ENCODE data around the gene DLGAP5.

DLGAP5 gene

DNA sequence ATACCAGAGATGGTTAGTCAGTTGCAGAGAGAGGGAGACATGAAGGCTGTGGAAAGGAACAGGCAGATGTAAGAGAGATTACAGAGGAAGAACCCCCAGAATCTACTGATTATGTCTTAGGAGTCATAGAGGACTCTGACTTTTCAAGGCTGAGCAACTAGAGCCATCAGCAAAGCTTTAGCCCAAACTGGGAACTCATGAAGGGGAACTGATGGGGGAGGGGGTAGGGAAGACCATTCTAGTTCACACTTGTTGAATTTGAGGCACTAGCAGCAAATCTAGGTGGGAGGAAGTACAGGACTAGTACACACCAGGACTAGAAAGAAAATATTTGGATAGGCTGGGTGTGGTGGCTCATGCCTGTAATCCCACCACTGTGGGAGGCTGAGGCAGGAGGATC lies 52.2 kb downstream of the DLGAP5 start:
- H3K9ac ChIP-seq (ENCODE audit: low read length), result no peak overlapping the region
- no peaks in the 10 kb centered on the region for H3K27me3 ChIP-seq (ENCODE audit: control insufficient read depth, insufficient read depth, low read length)
- H3K36me3 ChIP-seq (ENCODE audit: control insufficient read depth, low read depth, low read length), result peaks cover 21% of the 10 kb centered on the region
- H3K27ac ChIP-seq (ENCODE audit: low read length), result no peak overlapping the region
- H3K4me3 ChIP-seq (ENCODE audit: low read length), result no peak overlapping the region
- no peaks in the 10 kb centered on the region for H3K4me1 ChIP-seq (ENCODE audit: control insufficient read depth, low read depth, low read length)
- H3K9me3 ChIP-seq (ENCODE audit: control insufficient read depth, low read depth, low read length), result no peaks in the 10 kb centered on the region

- H3K27me3 ChIP-seq (ENCODE audit: control insufficient read depth, insufficient read depth, low read length), result no peaks in the 10 kb centered on the region
- H3K9ac ChIP-seq (ENCODE audit: low read length), result no peak overlapping the region
- H3K36me3 ChIP-seq (ENCODE audit: control insufficient read depth, low read depth, low read length), result peaks cover 21% of the 10 kb centered on the region
- H3K4me3 ChIP-seq (ENCODE audit: low read length), result no peak overlapping the region
- H3K4me1 ChIP-seq (ENCODE audit: control insufficient read depth, low read depth, low read length), result no peaks in the 10 kb centered on the region
- H3K9me3 ChIP-seq (ENCODE audit: control insufficient read depth, low read depth, low read length), result no peaks in the 10 kb centered on the region
- no peak overlapping the region for H3K27ac ChIP-seq (ENCODE audit: low read length)
Measured at GRCh38 chr14:55138091-55138490, 53.3 kb downstream of the DLGAP5 start.

- Histone ChIP-seq H3K36me3 (ENCODE audit: control insufficient read depth, low read depth, low read length) (peaks cover 14% of the 10 kb centered on the region), H3K27me3 (ENCODE audit: control insufficient read depth, insufficient read depth, low read length) (peaks cover 2% of the 10 kb centered on the region), H3K9me3 (ENCODE audit: control insufficient read depth, low read depth, low read length) (no peaks in the 10 kb centered on the region), H3K4me3 (ENCODE audit: low read length) (no peak overlapping the region), H3K9ac (ENCODE audit: low read length) (no peak overlapping the region), H3K27ac (ENCODE audit: low read length) (no peak overlapping the region), H3K4me1 (ENCODE audit: control insufficient read depth, low read depth, low read length) (no peaks in the 10 kb centered on the region)
Measured at GRCh38 chr14:55136885-55137786, 54.2 kb downstream of the DLGAP5 start.

DNA sequence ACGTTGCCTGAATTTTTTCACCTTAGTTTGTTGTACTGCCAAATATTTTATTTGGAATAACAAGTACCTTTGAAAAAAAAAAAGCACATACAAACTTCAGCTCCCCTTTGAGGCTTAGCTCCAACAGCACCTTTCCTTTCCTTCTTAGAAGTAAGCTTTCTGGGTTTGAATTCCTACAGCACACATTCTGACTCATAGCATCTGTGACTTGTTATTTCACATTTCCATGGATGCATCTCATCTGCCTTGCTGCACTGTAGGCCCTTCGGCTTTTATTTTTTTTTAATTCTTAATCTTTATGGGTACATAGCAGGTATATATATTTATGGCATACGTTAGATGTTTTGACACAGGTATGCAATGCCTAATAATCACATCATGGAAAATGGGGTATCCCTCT lies 55.1 kb downstream of the DLGAP5 start:
- peaks cover 5% of the 10 kb centered on the region for H3K36me3 ChIP-seq (ENCODE audit: control insufficient read depth, low read depth, low read length)
- H3K4me1 ChIP-seq (ENCODE audit: control insufficient read depth, low read depth, low read length), result no peaks in the 10 kb centered on the region
- H3K4me3 ChIP-seq (ENCODE audit: low read length), result no peak overlapping the region
- H3K27ac ChIP-seq (ENCODE audit: low read length), result no peak overlapping the region
- H3K9me3 ChIP-seq (ENCODE audit: control insufficient read depth, low read depth, low read length), result no peaks in the 10 kb centered on the region
- H3K27me3 ChIP-seq (ENCODE audit: control insufficient read depth, insufficient read depth, low read length), result peaks cover 11% of the 10 kb centered on the region
- H3K9ac ChIP-seq (ENCODE audit: low read length), result no peak overlapping the region

DNA sequence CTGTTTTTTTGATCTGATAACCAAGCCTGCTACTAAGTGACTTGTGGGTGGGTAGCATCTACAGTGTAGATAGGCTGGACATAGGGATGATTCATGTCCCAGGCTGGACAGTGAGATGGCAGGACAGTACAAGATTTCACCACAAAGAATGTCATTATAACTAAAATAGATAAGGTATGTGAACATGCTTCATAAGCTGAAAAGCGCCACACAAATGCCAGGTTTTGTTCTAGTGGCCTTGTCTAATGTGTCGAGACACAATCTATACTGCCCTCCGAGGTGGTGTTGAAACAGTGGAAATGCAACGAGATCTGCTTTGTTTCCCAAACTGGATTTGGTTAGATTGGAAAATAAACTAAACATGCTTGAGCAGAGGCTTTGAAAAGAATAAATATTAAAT lies 58.0 kb downstream of the DLGAP5 start:
- no peak overlapping the region for H3K27ac ChIP-seq (ENCODE audit: low read length)
- no peaks in the 10 kb centered on the region for H3K36me3 ChIP-seq (ENCODE audit: control insufficient read depth, low read depth, low read length)
- peaks cover 37% of the 10 kb centered on the region for H3K27me3 ChIP-seq (ENCODE audit: control insufficient read depth, insufficient read depth, low read length)
- no peak overlapping the region for H3K9ac ChIP-seq (ENCODE audit: low read length)
- no peaks in the 10 kb centered on the region for H3K9me3 ChIP-seq (ENCODE audit: control insufficient read depth, low read depth, low read length)
- H3K4me1 ChIP-seq (ENCODE audit: control insufficient read depth, low read depth, low read length), result peaks cover 4% of the 10 kb centered on the region
- H3K4me3 ChIP-seq (ENCODE audit: low read length), result no peak overlapping the region

DNA sequence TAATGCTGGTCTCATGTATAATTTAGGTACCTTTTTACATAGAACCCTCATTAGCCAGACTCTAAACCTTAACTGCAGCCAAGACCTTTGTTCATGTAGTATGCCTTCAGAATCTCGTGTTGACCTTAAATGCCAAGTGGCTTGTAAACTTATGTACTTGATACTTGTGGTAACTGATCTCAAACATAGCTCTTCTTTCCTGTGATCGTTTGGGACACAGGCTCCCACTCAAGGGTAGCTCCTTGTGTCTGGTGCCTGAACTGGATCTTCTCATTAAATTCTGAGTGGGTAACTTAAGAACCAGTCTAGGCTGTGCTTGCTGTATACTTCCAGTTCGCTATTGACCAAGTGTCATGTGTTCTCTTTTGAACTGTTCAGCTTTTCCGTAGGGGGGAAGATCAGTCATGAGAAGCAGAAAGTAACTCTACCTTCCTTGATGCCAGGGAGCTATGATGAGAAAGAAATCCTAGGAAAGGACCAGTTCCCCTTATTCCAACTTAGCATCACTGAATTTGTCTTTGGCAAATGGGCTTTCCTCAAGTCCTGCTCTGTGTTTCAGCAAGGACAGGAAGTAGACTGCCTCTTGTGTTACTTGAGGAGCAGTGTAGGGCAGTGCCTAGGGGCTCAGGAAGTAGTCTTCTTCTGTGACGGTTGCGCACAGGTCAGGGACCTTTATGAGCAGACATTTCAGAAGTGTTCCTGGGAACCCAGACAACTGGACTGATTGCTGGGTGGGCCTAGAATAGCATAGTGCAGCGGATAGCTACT lies 59.8 kb downstream of the DLGAP5 start:
- Histone ChIP-seq H3K9ac (ENCODE audit: low read length) (no peak overlapping the region), H3K27ac (ENCODE audit: low read length) (no peak overlapping the region), H3K4me1 (ENCODE audit: control insufficient read depth, low read depth, low read length) (peaks cover 4% of the 10 kb centered on the region), H3K9me3 (ENCODE audit: control insufficient read depth, low read depth, low read length) (no peaks in the 10 kb centered on the region), H3K4me3 (ENCODE audit: low read length) (no peak overlapping the region), H3K27me3 (ENCODE audit: control insufficient read depth, insufficient read depth, low read length) (peaks cover 52% of the 10 kb centered on the region), H3K36me3 (ENCODE audit: control insufficient read depth, low read depth, low read length) (no peaks in the 10 kb centered on the region)

DNA sequence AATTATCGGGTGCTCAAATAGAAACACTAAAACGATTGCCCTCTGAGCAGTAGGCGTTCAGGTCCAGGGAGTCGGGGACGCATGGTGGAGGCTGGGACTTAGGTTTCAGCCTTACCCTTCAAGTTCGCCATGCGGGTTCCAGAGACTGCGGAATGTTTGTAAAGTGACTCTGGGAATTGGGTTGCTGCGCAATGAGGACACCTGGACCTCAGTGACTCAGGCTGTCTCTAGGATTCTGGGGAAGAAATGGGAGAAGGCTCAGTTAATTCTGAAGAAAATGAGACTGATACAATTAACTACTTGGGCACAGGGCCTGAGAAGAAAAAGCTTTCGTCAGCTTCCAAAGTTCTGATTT lies 61.2 kb downstream of the DLGAP5 start:
- Histone ChIP-seq H3K36me3 (ENCODE audit: control insufficient read depth, low read depth, low read length) (no peaks in the 10 kb centered on the region), H3K9me3 (ENCODE audit: control insufficient read depth, low read depth, low read length) (no peaks in the 10 kb centered on the region), H3K4me1 (ENCODE audit: control insufficient read depth, low read depth, low read length) (peaks cover 4% of the 10 kb centered on the region), H3K4me3 (ENCODE audit: low read length) (peak overlapping the region; percentile 68), H3K9ac (ENCODE audit: low read length) (peak overlapping the region; percentile 38), H3K27me3 (ENCODE audit: control insufficient read depth, insufficient read depth, low read length) (peaks cover 52% of the 10 kb centered on the region), H3K27ac (ENCODE audit: low read length) (no peak overlapping the region)

- no peaks in the 10 kb centered on the region for H3K36me3 ChIP-seq (ENCODE audit: control insufficient read depth, low read depth, low read length)
- H3K27me3 ChIP-seq (ENCODE audit: control insufficient read depth, insufficient read depth, low read length), result peaks cover 52% of the 10 kb centered on the region
- H3K4me3 ChIP-seq (ENCODE audit: low read length), result peak overlapping the region; percentile 68
- H3K4me1 ChIP-seq (ENCODE audit: control insufficient read depth, low read depth, low read length), result peaks cover 4% of the 10 kb centered on the region
- no peaks in the 10 kb centered on the region for H3K9me3 ChIP-seq (ENCODE audit: control insufficient read depth, low read depth, low read length)
- H3K27ac ChIP-seq (ENCODE audit: low read length), result no peak overlapping the region
- peak overlapping the region; percentile 38 for H3K9ac ChIP-seq (ENCODE audit: low read length)
Measured at GRCh38 chr14:55129428-55130195, 61.8 kb downstream of the DLGAP5 start.

DNA sequence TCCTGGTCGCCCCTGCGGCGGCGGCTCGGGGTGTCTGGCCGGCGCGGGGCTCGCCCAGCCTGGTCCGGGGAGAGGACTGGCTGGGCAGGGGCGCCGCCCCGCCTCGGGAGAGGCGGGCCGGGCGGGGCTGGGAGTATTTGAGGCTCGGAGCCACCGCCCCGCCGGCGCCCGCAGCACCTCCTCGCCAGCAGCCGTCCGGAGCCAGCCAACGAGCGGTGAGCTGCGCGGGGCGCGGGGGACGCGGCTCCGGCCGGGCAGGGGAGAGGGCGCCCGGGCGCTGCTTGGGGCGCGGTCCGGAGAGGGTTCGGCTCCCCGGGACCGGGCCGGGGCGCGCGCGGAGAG lies 62.3 kb downstream of the DLGAP5 start, which contains the start of gene LGALS3:
TSS of gene LGALS3 (plus strand) at position 167 of the 342 bp plus-strand sequence. CDS start 8,122 bp downstream, outside the sequence.
- H3K36me3 ChIP-seq (ENCODE audit: control insufficient read depth, low read depth, low read length), result no peaks in the 10 kb centered on the region
- H3K9ac ChIP-seq (ENCODE audit: low read length), result peak within 1 kb of the TSS; percentile 38
- no peak within 1 kb of the TSS for H3K27ac ChIP-seq (ENCODE audit: low read length)
- H3K4me3 ChIP-seq (ENCODE audit: low read length), result peak within 1 kb of the TSS; percentile 68
- H3K27me3 ChIP-seq (ENCODE audit: control insufficient read depth, insufficient read depth, low read length), result peaks cover 52% of the 10 kb centered on the region
- peaks cover 4% of the 10 kb centered on the region for H3K4me1 ChIP-seq (ENCODE audit: control insufficient read depth, low read depth, low read length)
- no peaks in the 10 kb centered on the region for H3K9me3 ChIP-seq (ENCODE audit: control insufficient read depth, low read depth, low read length)

DNA sequence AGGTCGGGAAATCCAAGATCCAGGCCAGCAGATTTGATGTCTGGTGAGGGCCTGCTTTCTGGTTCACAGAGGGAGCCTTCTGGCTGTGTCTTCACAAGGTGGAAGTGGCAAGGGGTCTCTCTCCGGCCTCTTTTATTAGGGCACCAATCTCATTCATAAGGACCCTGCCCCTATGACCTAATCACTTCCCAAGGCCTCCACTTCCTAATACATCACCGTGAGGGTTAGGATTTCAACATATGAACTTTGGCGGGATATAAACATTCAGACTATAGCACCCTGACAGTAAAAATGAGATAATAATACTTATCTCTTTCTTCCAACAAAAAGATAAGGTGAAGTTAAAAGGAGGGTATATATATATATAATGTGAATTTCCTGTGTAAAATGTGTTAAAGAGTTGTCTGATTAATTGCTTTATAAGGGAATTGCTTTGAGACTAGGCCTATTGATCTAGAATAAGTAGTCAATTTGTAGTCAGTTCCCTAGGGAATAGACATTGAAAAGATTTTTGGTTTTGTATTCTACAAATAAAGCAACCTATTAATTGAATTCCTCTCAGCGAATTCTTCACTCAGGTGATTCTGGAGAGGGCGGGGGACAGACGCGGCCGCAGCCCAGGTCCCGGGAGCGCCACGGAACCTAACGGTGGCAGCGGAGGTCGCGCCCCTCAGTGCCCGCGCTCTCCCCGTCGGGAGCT lies 62.8 kb downstream of the DLGAP5 start:
- H3K9me3 ChIP-seq (ENCODE audit: control insufficient read depth, low read depth, low read length), result no peaks in the 10 kb centered on the region
- peak overlapping the region; percentile 68 for H3K4me3 ChIP-seq (ENCODE audit: low read length)
- H3K36me3 ChIP-seq (ENCODE audit: control insufficient read depth, low read depth, low read length), result no peaks in the 10 kb centered on the region
- no peak overlapping the region for H3K27ac ChIP-seq (ENCODE audit: low read length)
- H3K4me1 ChIP-seq (ENCODE audit: control insufficient read depth, low read depth, low read length), result peaks cover 4% of the 10 kb centered on the region
- H3K9ac ChIP-seq (ENCODE audit: low read length), result no peak overlapping the region
- H3K27me3 ChIP-seq (ENCODE audit: control insufficient read depth, insufficient read depth, low read length), result peaks cover 52% of the 10 kb centered on the region

- no peak overlapping the region for H3K9ac ChIP-seq (ENCODE audit: low read length)
- no peak overlapping the region for H3K4me3 ChIP-seq (ENCODE audit: low read length)
- no peaks in the 10 kb centered on the region for H3K36me3 ChIP-seq (ENCODE audit: control insufficient read depth, low read depth, low read length)
- no peak overlapping the region for H3K27ac ChIP-seq (ENCODE audit: low read length)
- peaks cover 52% of the 10 kb centered on the region for H3K27me3 ChIP-seq (ENCODE audit: control insufficient read depth, insufficient read depth, low read length)
- H3K4me1 ChIP-seq (ENCODE audit: control insufficient read depth, low read depth, low read length), result peaks cover 4% of the 10 kb centered on the region
- H3K9me3 ChIP-seq (ENCODE audit: control insufficient read depth, low read depth, low read length), result no peaks in the 10 kb centered on the region
Measured at GRCh38 chr14:55127460-55127951, 63.9 kb downstream of the DLGAP5 start.
